Activated CD4-positive, CD25-positive, alpha-beta regulatory T cell treated with anti-CD3 and anti-CD28 coated beads, Interleukin-2, amount 50 U/mL, for 24 hours (primary cell): ENCODE measurements around the gene CNBD2.
"Not testable (repeated sequence)": the region's sequence is repeated elsewhere in the genome, so short reads cannot be mapped to it uniquely, and the experiment has no call there.

Experiments used
- ATAC-seq, 2 donors: fragments of 150-1000 bp; cut with Tn5 transposase; one replicate each; pipeline ENCODE4 v1.10.0; 2021; ENCODE audit warnings: mild to moderate bottlenecking in 1 of 2, moderate library complexity in 1 of 2

Gene CNBD2

GRCh38 chr20:36064658-36065426, 96.5 kb downstream of the CNBD2 start:
- peak; percentile 93 to 96 for ATAC-seq

GRCh38 chr20:36065427-36065998, 97.1 kb downstream of the CNBD2 start:
- peak in 1 of 2 donors; percentile 2 for ATAC-seq

- no peak for ATAC-seq
Measured at GRCh38 chr20:36066777-36067176, 98.4 kb downstream of the CNBD2 start.

- ATAC-seq = not testable (repeated sequence)
Measured at GRCh38 chr20:36068526-36068925, 100.1 kb downstream of the CNBD2 start.

- no peak for ATAC-seq
Measured at GRCh38 chr20:36070451-36070850, 102.1 kb downstream of the CNBD2 start.

GRCh38 chr20:36071848-36072247, 103.5 kb downstream of the CNBD2 start:
- no peak for ATAC-seq

- no peak for ATAC-seq
Measured at GRCh38 chr20:36074983-36075382, 106.6 kb downstream of the CNBD2 start.

- not testable (repeated sequence) for ATAC-seq
Measured at GRCh38 chr20:36077762-36078161, 109.4 kb downstream of the CNBD2 start.

GRCh38 chr20:36079486-36079885, 111.1 kb downstream of the CNBD2 start:
- no peak for ATAC-seq

- ATAC-seq = not testable (repeated sequence)
Measured at GRCh38 chr20:36079984-36080383, 111.6 kb downstream of the CNBD2 start.
